ENCODE data around the gene AIP. TPM values are rescaled to one million over a fixed set of nuclear protein-coding genes. Genes with fewer than 3 reads are reported as not detected.

The AIP gene
- 47.9 and 56.4 TPM in 2 replicates for total RNA-seq
- polyA plus RNA-seq (2012) = 98.5 TPM

DNA sequence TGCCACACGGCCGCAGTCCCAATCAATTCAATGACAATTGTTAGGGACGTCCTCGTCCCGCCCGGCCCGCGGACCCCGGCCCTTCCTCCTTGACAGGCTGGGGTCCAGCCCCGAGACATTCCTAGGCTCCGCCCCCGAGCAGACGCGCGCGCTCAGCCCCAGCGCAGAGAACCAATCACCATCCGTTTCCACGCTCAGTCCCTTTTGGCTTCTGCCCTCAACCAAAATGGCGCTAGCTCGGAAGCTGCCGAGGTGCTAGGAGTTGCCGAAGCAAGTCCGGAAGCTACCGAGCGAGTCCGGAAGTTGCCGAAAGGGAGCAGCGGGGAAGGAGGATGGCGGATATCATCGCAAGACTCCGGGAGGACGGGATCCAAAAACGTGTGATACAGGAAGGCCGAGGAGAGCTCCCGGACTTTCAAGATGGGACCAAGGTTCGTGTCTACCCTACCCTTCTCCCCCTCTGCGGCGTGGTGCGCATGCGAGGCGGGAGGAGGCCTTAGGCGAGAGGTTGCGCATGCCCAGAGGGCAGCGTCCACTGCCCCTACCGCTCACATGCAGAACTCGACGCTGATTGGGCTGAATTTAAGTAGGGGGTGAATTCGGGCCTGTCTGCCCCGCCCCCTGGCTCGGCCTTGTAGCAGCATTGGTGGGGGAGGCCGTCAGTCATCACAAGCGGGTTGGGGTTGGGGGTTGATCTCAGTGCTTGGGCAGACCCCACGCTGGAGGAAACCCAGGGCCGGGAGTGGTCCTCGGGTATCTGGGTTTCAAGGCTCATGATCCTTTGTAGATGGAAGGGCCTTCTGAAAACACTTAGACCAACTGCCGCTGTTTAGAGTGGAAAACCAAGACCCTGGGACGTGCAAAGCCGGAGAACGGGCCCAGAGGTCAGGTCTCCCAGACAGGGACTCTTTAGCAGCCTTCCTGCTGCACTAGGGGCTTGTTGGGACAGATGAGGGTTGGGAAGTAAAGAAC is at the start of gene AIP:
TSS of gene AIP (plus strand) at position 200 of the 972 bp plus-strand sequence. CDS start at position 333, 133 bp downstream.
- peak; percentile 99 for DNase-seq (ENCODE audit: low read depth)

DNA sequence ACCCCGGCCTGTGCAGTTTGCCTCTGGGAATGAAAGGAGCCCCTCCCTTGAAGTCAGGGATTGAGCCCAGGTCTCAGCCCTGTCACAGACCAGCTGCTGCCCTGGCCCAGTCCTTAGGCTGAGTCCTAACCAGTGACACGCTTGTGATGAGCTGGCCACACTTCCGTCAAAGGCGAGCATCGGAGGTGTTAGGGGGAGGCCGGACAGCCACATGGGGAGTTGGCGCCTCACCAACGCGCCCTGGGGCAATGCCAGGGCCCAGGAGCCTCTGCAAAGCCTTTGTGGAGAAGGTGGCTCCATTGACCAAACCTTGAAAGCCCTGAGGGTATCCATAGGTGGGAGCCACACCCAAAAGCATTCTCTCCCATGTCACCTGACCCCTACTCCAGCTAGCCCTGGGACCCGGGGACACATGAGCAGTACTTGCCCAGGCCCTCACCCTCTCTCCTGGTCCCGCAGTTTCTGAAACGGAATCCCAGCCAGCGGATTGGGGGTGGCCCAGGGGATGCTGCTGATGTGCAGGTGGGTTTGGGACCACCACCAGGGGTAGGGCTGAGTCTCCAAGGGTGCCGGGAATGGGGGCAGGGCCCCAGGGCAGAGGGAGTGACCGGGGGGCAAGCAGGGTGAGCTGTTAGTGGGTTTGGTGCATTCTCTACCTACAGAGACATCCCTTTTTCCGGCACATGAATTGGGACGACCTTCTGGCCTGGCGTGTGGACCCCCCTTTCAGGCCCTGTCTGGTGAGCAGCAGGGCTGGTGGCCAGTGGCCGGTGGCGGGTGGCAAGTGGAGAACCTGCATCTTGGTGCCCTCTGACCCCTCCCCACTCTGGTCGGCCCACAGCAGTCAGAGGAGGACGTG is 49.1 kb upstream of the AIP start:
- DNase-seq (ENCODE audit: low read depth) = no peak

- no peak for DNase-seq (ENCODE audit: low read depth)
These were observed 48.4 kb upstream of the AIP start for GRCh38 chr11:67434395-67434881.

GRCh38 chr11:67435031-67435726 is 47.6 kb upstream of the AIP start:
- peak; percentile 82 for DNase-seq (ENCODE audit: low read depth)

- DNase-seq (ENCODE audit: low read depth) = no peak
These were observed 46.9 kb upstream of the AIP start for GRCh38 chr11:67435727-67436458.

GRCh38 chr11:67436459-67437081 is 46.3 kb upstream of the AIP start:
- peak; percentile 83 for DNase-seq (ENCODE audit: low read depth)

- DNase-seq (ENCODE audit: low read depth) = no peak
These were observed 45.6 kb upstream of the AIP start, which contains the start of gene PTPRCAP for GRCh38 chr11:67437082-67437808. Gene PTPRCAP (minus strand): TSS chr11:67437682. CDS start chr11:67437619, 63 bp downstream.

GRCh38 chr11:67437809-67438157 is 45.0 kb upstream of the AIP start:
- no peak for DNase-seq (ENCODE audit: low read depth)

GRCh38 chr11:67438158-67438902 is 44.5 kb upstream of the AIP start:
- DNase-seq (ENCODE audit: low read depth) = no peak

DNA sequence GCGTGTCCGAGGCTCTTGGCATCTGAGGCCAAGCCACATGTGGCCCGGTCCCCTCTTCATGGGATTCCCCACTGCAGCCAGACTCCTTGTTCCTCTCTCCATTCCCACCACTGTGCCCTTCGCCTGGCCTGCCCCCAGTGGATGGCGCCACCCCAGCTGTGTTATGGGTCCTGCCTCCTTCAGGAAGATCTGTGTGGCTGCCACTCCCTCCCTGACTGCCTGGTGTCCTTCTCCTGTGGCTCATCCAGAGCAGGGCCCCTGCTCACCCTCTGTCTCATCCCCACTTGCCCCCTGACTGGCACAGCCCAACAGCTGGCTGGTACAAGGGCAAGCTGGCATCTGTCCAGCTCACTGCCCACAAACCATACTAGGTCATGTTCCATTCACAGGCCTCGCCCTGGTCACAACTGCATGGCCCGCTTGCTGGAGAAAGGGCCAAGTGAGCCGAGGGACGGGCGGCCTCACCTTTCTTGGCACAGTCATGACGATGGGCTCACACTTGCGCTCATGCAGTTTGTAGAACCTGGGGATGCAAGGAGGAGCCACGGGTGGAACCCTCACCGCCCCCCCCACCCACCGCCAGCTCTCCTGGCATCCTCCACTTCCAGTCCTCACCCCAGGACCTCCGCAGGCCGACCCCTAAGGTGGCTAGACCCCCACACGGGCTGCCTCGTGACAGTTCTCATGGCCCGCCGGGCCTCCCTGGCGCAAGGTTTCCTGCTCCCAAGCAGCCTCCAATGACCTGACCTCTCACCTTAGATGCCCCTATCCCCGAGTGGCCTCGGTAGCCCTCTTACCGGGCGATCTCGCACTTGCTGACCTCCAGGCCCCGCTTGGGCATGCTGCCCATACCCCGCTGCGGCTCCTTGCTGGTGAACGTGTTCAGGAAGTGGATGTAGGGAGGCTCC is 43.3 kb upstream of the AIP start:
- peak; percentile 96 for DNase-seq (ENCODE audit: low read depth)

DNA sequence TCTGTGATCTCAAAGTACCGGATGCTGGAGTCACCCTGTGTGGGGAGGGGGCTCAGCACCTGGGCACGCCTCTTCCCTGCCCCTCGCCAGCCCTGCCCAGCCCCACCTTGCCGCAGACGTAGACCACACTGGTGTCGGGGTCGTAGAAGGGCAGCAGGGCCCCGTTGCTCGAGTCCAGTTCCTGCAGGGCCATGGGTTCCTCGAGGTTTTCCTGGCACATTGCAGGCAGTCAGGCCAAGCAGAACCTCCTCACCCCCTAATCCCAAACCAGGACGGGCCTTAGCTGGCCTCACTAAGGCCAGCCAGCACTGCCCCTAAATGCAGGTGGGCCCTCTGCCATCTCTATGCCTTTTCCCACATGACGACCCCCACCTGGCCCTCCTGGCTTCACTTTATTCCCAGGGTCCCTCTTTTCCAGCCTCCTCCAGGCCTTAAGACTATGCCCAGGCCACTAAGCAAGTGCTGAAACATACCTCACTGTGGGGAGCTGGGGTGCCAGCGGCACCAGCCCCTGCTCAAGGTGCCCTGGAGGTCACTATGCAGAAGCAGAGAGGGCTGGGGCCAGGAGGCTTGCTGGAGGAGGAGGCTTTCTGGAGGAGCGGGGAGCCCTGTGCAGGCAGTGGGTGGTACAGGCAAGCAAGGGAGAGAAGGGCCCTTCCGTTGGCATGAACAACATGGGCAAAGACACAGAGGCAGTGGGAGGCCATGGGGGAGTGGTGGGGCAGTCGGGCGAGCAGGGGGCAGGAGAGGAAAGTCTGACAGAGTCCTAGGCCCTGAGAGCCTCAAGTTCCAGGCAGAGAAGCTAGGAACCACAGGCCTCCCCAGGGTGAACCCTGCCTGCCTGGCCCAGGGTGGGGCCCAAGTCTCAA is 42.4 kb upstream of the AIP start:
- DNase-seq (ENCODE audit: low read depth) = no peak

GRCh38 chr11:67441098-67441563 is 41.7 kb upstream of the AIP start:
- no peak for DNase-seq (ENCODE audit: low read depth)

DNA sequence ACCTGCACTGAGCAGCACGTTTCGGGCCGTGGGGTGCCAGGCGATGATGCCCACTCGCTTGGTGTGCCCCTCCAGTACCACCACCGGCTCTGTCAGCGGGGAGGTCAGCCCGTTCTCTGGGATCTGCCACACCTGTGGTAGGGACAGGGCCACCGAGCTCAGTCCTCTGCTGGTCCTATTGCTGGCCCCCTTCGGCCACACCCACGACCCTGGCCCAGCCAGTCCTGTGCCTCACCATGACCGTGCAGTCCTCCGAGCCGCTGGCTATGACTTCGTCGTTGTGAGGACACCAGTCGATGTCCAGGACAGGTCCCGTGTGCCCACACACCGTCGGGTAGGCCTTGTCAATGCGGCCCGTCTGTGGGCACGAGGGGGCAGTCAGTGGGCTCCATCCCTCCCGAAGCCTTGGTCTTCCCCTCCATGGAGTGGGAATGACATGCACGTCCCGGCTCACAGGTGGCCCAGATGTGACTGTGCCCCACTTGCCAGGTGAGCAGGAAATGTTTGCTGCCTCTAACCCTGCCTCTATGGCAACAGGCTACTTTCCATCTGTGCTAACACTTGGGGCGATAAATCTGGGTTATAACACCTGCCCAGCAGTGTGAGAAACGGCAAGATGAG is 41.0 kb upstream of the AIP start:
- no peak for DNase-seq (ENCODE audit: low read depth)

GRCh38 chr11:67442504-67443404 is 40.1 kb upstream of the AIP start:
- no peak for DNase-seq (ENCODE audit: low read depth)

GRCh38 chr11:67445515-67445914 is 37.3 kb upstream of the AIP start:
- no peak for DNase-seq (ENCODE audit: low read depth)

Data from myocyte (in vitro differentiated cells).